Medulla oblongata (tissue), 1 donor: ENCODE results near the gene PSMG3.
"Not testable (repeated sequence)": the region's sequence is repeated elsewhere in the genome, so short reads cannot be mapped to it uniquely, and the experiment has no call there.

Experiments
- DNase-seq: peaks from one replicate; pipeline ENCODE4 v3.0.0-alpha.2; 2015; ENCODE audit errors: extremely low spot score

The PSMG3 gene

GRCh38 chr7:1533547-1534329, 36.1 kb downstream of the PSMG3 start:
- no peak for DNase-seq

- DNase-seq = no peak
Observed at GRCh38 chr7:1533255-1533546, 36.6 kb downstream of the PSMG3 start.

GRCh38 chr7:1532456-1533254, 37.2 kb downstream of the PSMG3 start:
- DNase-seq = peak; percentile 54

GRCh38 chr7:1531979-1532455, 37.8 kb downstream of the PSMG3 start:
- DNase-seq = no peak

GRCh38 chr7:1531263-1531978, 38.4 kb downstream of the PSMG3 start:
- peak; percentile 27 for DNase-seq

- no peak for DNase-seq
Observed at GRCh38 chr7:1530946-1531262, 38.9 kb downstream of the PSMG3 start.

GRCh38 chr7:1529383-1530116, 40.3 kb downstream of the PSMG3 start:
- no peak for DNase-seq

GRCh38 chr7:1526271-1526754, 43.5 kb downstream of the PSMG3 start:
- DNase-seq = no peak

GRCh38 chr7:1525409-1525808, 44.4 kb downstream of the PSMG3 start:
- no peak for DNase-seq

GRCh38 chr7:1523844-1524243, 46.0 kb downstream of the PSMG3 start:
- no peak for DNase-seq

- DNase-seq = no peak
Observed at GRCh38 chr7:1523208-1523607, 46.6 kb downstream of the PSMG3 start.

- no peak for DNase-seq
Observed at GRCh38 chr7:1521456-1521855, 48.4 kb downstream of the PSMG3 start.

GRCh38 chr7:1520539-1521234, 49.1 kb downstream of the PSMG3 start:
- no peak for DNase-seq

GRCh38 chr7:1519322-1519922, 50.4 kb downstream of the PSMG3 start:
- DNase-seq = not testable (repeated sequence)
